SU-DHL-6 (cell line): ENCODE results near the gene PLXNA2.

ENCODE experiments used
- H2AFZ ChIP-seq: fragments of 200-600 bp; sonication (generic); 2 replicates; pipeline ENCODE4 v1.6.1; 2014; ENCODE audit warnings: low read depth, mild to moderate bottlenecking, moderate library complexity, mixed read lengths, antibody characterized with exemption, low read length; ENCODE audit not compliant: severe bottlenecking
- H3F3A ChIP-seq: fragments of 200-600 bp; shearing (Covaris generic); 2 replicates; pipeline ENCODE4 v1.6.0; 2016; ENCODE audit warnings: antibody characterized with exemption, mild to moderate bottlenecking; ENCODE audit not compliant: insufficient read depth
- H3K27ac ChIP-seq: fragments of 200-600 bp; sonication (generic); 2 replicates; pipeline ENCODE4 v1.5.1; 2016; ENCODE audit warnings: low read depth, mild to moderate bottlenecking, low read length, moderate library complexity, mixed read lengths
- H3K27me3 ChIP-seq: fragments of 200-600 bp; sonication (generic), shearing (Covaris generic); 2 replicates; pipeline ENCODE4 v1.6.0; 2014; ENCODE audit warnings: mild to moderate bottlenecking, low read length
- H3K36me3 ChIP-seq: fragments of 200-600 bp; sonication (generic); 2 replicates; pipeline ENCODE4 v1.6.1; 2014; ENCODE audit warnings: mild to moderate bottlenecking, low read length, mixed read lengths
- H3K4me2 ChIP-seq: fragments of 300-600, 200-600 bp; shearing (Covaris generic), sonication (generic); 2 replicates; pipeline ENCODE4 v1.6.0; 2014; ENCODE audit warnings: low read length, low read depth, mild to moderate bottlenecking; ENCODE audit not compliant: poor library complexity, severe bottlenecking
- H3K4me3 ChIP-seq: fragments of 200-600 bp; sonication (generic); 2 replicates; pipeline ENCODE4 v1.5.1; 2014; ENCODE audit warnings: antibody characterized with exemption, low read length, mild to moderate bottlenecking, mixed read lengths; ENCODE audit not compliant: insufficient read depth, poor library complexity, severe bottlenecking
- H3K79me2 ChIP-seq: fragments of 200-600 bp; sonication (generic); 2 replicates; pipeline ENCODE4 v1.6.1; 2014; ENCODE audit warnings: mild to moderate bottlenecking, low read length, moderate library complexity; ENCODE audit not compliant: insufficient read depth
- H3K9ac ChIP-seq: fragments of 200-600 bp; sonication (generic); 2 replicates; pipeline ENCODE4 v1.7.0; 2014; ENCODE audit warnings: mild to moderate bottlenecking, low read length
- H3K9me2 ChIP-seq: fragments of 200-600 bp; sonication (generic); replicated peaks from 2 replicates; pipeline ENCODE4 v1.6.1; 2014; ENCODE audit warnings: low read length; ENCODE audit not compliant: insufficient read depth
- H3K9me3 ChIP-seq: fragments of 200-600 bp; sonication (generic); 2 replicates; pipeline ENCODE4 v1.6.1; 2014; ENCODE audit warnings: low read length, mixed read lengths; ENCODE audit not compliant: insufficient read depth
- H4K20me1 ChIP-seq: fragments of 200-600 bp; sonication (generic); 2 replicates; pipeline ENCODE4 v1.6.1; 2014; ENCODE audit warnings: low read depth, mild to moderate bottlenecking, antibody characterized with exemption, low read length, moderate library complexity, mixed read lengths
- CTCF ChIP-seq: fragments of 200-600 bp; sonication (generic); IDR thresholded peaks from one replicate; pipeline ENCODE4 v1.5.1; 2017; ENCODE audit warnings: antibody characterized with exemption, mild to moderate bottlenecking, low read length, moderate library complexity; ENCODE audit not compliant: insufficient read depth, poor library complexity, severe bottlenecking
- EZH2phosphoT487 ChIP-seq: fragments of 200-600 bp; sonication (generic), shearing (Covaris generic); conservative IDR thresholded peaks from 2 replicates; pipeline ENCODE4 v1.6.1; 2018; ENCODE audit warnings: mild to moderate bottlenecking, antibody characterized with exemption, low read length, moderate library complexity, mixed read lengths

Gene PLXNA2

GRCh38 chr1:208028526-208028925, 215.7 kb downstream of the PLXNA2 start:
- Histone ChIP-seq H3K9ac (no peak overlapping the region), H2AFZ (no peak overlapping the region), H3K79me2 (no peaks in the 10 kb centered on the region), H3K9me3 (no peaks in the 10 kb centered on the region), H3F3A (no peaks in the 10 kb centered on the region), H3K4me3 (no peak overlapping the region), H3K27me3 (peaks cover 3% of the 10 kb centered on the region; the same call in 1 of the 2 replicates), H4K20me1 (no peaks in the 10 kb centered on the region), H3K9me2 (no peaks in the 10 kb centered on the region), H3K27ac (no peak overlapping the region), H3K4me2 (no peak overlapping the region), H3K36me3 (no peaks in the 10 kb centered on the region)
- TF ChIP-seq CTCF, result no peak
- TF ChIP-seq EZH2phosphoT487, result no peak

- no peak for TF ChIP-seq CTCF
- no peak for TF ChIP-seq EZH2phosphoT487
- Histone ChIP-seq H3K79me2 (no peaks in the 10 kb centered on the region), H2AFZ (no peak overlapping the region), H4K20me1 (no peaks in the 10 kb centered on the region), H3K9me3 (no peaks in the 10 kb centered on the region), H3K9ac (no peak overlapping the region), H3K27ac (no peak overlapping the region), H3F3A (no peaks in the 10 kb centered on the region), H3K9me2 (no peaks in the 10 kb centered on the region), H3K4me3 (no peak overlapping the region), H3K4me2 (no peak overlapping the region), H3K36me3 (no peaks in the 10 kb centered on the region), H3K27me3 (peaks cover 3% of the 10 kb centered on the region; the same call in 1 of the 2 replicates)
Observed at GRCh38 chr1:208027861-208028260, 216.3 kb downstream of the PLXNA2 start.

- no peak overlapping the region for H2AFZ ChIP-seq
- H3K27me3 ChIP-seq, result peaks cover 3% of the 10 kb centered on the region; the same call in 1 of the 2 replicates
- no peaks in the 10 kb centered on the region for H3F3A ChIP-seq
- no peak overlapping the region for H3K4me2 ChIP-seq
- H3K9me3 ChIP-seq, result no peaks in the 10 kb centered on the region
- no peaks in the 10 kb centered on the region for H3K36me3 ChIP-seq
- no peaks in the 10 kb centered on the region for H3K9me2 ChIP-seq
- H3K27ac ChIP-seq, result no peak overlapping the region
- H3K4me3 ChIP-seq, result no peak overlapping the region
- no peaks in the 10 kb centered on the region for H4K20me1 ChIP-seq
- TF ChIP-seq CTCF, result no peak
- TF ChIP-seq EZH2phosphoT487, result no peak
- no peak overlapping the region for H3K9ac ChIP-seq
- H3K79me2 ChIP-seq, result no peaks in the 10 kb centered on the region
Observed at GRCh38 chr1:208026880-208027438, 217.2 kb downstream of the PLXNA2 start.
